ENCODE results near the gene SULF2. TPM values are rescaled to one million over a fixed set of nuclear protein-coding genes. Genes with fewer than 3 reads are reported as not detected.

Gene SULF2
- total and polyA plus RNA-seq, 9 of the 15 experiments (the other 6 are each of a cell fraction or from before 2014, with no cell fraction given), result 0.33 TPM; not detected in 8

- ATAC-seq (no peak), DNase-seq (ENCODE audit: extremely low read depth in 1 of 4, low spot score in 3 of 4) (no peak), FAIRE-seq (no peak)
- peaks cover 9% of the 10 kb centered on the region; the same call in 1 of the 2 replicates for H4K20me1 ChIP-seq (replicated peaks; ENCODE audit: control insufficient read depth, insufficient read depth, low read length)
- no peaks in the 10 kb centered on the region for H3K9me3 ChIP-seq (replicated peaks; ENCODE audit: control insufficient read depth, insufficient read depth, low read depth, low read length)
- no peak overlapping the region for H3K4me2 ChIP-seq (ENCODE audit: insufficient read depth, low read length)
- H3K27ac ChIP-seq (ENCODE audit: extremely low read depth, low read depth, low read length), result no peak overlapping the region
- no TSS peak for BruUV-seq (replicated peaks)
- H3K9me1 ChIP-seq (ENCODE audit: control insufficient read depth, insufficient read depth, low read length), result no peaks in the 10 kb centered on the region
- no peak overlapping the region for H3K4me3 ChIP-seq
- ChIA-PET POLR2A (interaction anchor here (1.0 kb wide), 1 partner anchor 862 kb away, joined by 3 read pairs; no protein-coding TSS in a partner anchor), CTCF (ENCODE audit: low intra/inter-chr PET ratio) (no interaction called here)
- H3K4me1 ChIP-seq (replicated peaks in 1 of 2; ENCODE audit: control insufficient read depth in 2 of 2, insufficient read depth in 2 of 2, low read length in 2 of 2), result no peaks in the 10 kb centered on the region
- H3K27me3 ChIP-seq (ENCODE audit: control insufficient read depth in 2 of 2, insufficient read depth in 2 of 2, low read length in 2 of 2), result peaks cover 31 to 73% of the 10 kb centered on the region in 2 experiments; a peak in 4 of 5 replicates
- H2AFZ ChIP-seq (ENCODE audit: low read depth, low read length), result no peak overlapping the region
- no peaks in the 10 kb centered on the region for H3K79me2 ChIP-seq (ENCODE audit: control insufficient read depth, insufficient read depth, low read length)
- H3K36me3 ChIP-seq (ENCODE audit: control insufficient read depth, insufficient read depth, low read length), result no peaks in the 10 kb centered on the region
- WGBS (ENCODE audit: insufficient coverage, low coverage, missing lambda C conversion rate), result under 1% methylated on average over 19 of the region's 21 CpGs
- H3K9ac ChIP-seq (ENCODE audit: insufficient read depth in 1 of 2, low read depth in 2 of 2, low read length in 2 of 2), result no peak overlapping the region
- intact Hi-C loops (cut with micrococcal nuclease), result no loop called here
- in situ Hi-C loops (cut with MboI), result no loop called here
- TF ChIP-seq HES1 (IDR thresholded peaks at IDR 0.05; ENCODE audit: low read depth), result no peak
- no peak for TF ChIP-seq CREBBP (IDR thresholded peaks at IDR 0.05; ENCODE audit: low read depth, low read length)
- TF ChIP-seq STAT6 (CRISPR knock-in tag; IDR thresholded peaks at IDR 0.05), result no peak
- TF ChIP-seq BHLHE40 (IDR thresholded peaks at IDR 0.05; ENCODE audit: low read length), result no peak
- no peak for TF ChIP-seq PTTG1 (tag; IDR thresholded peaks at IDR 0.05; ENCODE audit: low read depth)
- TF ChIP-seq MNT (conservative IDR thresholded peaks at IDR 0.05), result no peak
- TF ChIP-seq FIP1L1 (IDR thresholded peaks at IDR 0.05; ENCODE audit: low read depth, low read length, poor library complexity, severe bottlenecking), result no peak
- TF ChIP-seq ARID2 (IDR thresholded peaks at IDR 0.05), result no peak
- no peak for TF ChIP-seq ZNF274 (IDR thresholded peaks at IDR 0.05; ENCODE audit: borderline replicate concordance, low read depth, low read length)
- TF ChIP-seq USF2 (CRISPR knock-in tag; IDR thresholded peaks at IDR 0.05), result no peak
- no peak for TF ChIP-seq FUS (optimal IDR thresholded peaks at IDR 0.05; ENCODE audit: low read depth, low read length)
- no peak for TF ChIP-seq HCFC1 (IDR thresholded peaks at IDR 0.05; ENCODE audit: low read depth, low read length)
- no peak for TF ChIP-seq DLX4 (CRISPR knock-in tag; IDR thresholded peaks at IDR 0.05)
- no peak for TF ChIP-seq RBFOX2 (IDR thresholded peaks at IDR 0.05; ENCODE audit: low read depth, low read length)
- TF ChIP-seq KDM5B (IDR thresholded peaks at IDR 0.05; ENCODE audit: insufficient replicate concordance, low read depth, low read length), result no peak
Measured at GRCh38 chr20:47758517-47759450, 26.5 kb downstream of the SULF2 start.
